HG03280 (cell line): ENCODE results near the gene CDC37L1.

Source experiments
- ATAC-seq: cut with Tn5 transposase; IDR thresholded peaks from one replicate; pipeline ENCODE4 v1.9.1; 2021; ENCODE audit warnings: mild to moderate bottlenecking, moderate library complexity; ENCODE audit not compliant: unreplicated experiment

CDC37L1 gene

DNA sequence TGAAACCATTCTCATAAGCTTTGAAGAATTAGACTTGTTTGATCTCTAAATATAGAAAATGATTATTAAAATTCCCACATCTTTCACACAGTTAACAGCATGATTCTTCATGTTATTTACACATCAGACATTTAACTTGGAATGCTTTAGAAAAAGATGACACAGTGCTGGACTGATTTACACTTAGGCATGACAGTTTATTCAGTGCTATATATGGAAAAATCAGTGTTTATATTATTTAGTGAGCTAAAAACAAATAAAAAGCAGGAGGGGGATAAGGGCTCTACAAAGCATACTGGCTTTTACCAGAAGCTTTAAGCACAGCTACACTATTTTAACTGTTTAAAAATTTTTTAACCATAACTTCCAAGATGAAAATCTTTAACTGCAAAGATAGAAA lies 30.0 kb downstream of the CDC37L1 start:
- ATAC-seq: no peak

DNA sequence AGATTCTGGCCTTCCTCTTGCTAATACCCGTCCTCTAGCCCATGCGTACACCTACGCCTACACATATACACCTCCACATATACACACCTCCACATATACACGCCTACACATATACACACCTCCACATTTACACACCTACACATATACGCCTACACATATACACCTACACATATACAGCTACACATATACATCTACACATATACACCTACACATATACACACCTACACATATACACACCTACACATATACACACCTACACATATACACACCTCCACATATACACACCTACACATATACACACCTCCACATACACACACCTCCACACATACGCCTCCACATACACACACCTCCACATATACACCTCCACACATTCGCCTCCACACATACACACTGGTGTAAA lies 34.5 kb downstream of the CDC37L1 start:
- no peak for ATAC-seq

DNA sequence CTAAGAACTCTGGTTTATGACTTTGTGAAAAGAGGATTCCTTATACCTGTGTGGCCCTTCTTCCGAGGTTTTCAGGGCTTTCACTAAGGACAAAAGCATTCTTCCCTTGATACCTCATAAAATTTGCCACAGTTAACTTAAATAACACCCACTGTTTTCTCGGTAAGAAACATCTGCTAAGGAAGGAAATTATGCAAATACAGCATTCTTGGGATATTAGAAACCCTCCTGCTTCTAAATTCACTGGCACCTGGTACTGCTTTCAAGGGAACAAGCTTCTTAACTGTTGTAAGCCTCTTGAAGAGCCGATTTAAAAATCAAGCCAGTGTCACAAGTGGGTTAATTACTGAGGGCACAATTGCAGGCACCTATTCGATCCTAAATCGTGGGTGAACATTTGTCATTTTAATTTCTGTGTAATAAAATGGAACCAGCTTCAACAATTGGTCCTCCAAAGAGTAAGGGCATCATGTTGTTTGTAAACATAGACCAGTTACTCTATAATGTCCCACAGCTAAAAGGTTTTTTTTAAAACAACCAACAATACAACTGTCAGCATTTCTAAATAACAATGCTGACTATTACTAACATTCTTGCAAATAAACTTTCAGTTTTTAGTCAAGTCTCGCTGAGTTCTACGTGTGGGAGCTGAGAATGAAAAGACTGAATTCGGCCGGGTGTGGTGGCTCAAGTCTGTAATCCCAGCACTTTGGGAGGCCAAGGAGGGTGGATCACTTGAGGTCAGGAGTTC lies 35.1 kb downstream of the CDC37L1 start:
- ATAC-seq: no peak

DNA sequence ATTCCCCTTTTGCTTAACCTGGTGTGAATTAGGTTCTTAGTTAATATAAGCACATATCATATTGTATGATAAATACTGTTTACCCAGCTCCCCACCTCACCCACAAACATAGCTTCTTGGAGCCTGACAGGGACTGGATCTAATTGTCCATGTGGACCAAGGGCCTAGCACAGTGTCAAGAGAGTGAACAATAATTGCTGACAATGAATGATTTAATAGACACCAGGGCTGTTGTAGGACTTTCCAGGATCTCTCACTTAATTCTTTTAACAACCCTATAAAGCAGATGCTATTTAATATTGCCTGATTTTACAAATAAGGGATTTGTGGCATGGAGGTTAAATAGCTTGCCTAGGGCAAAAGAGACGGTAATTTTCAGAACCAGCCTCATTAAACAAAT lies 36.8 kb downstream of the CDC37L1 start:
- ATAC-seq: no peak

DNA sequence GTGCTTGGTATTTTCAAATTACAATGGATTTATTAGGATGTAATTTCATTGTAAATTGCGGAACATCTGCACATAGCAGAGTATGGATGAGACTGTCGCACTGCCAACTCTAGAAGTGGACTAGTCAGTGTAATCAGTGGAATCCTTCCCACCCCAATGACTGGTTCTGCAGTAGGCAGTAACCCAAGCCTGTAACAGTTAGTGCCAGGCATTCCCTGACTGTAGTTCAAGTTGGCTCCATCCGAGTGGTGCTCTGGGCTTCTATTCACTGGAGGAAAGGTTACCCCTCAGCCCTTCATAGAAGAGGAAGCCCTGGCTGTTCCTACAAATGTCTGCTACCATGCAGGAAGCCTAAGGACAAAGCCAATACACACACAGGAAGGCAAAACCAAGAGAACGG lies 38.4 kb downstream of the CDC37L1 start:
- no peak for ATAC-seq

DNA sequence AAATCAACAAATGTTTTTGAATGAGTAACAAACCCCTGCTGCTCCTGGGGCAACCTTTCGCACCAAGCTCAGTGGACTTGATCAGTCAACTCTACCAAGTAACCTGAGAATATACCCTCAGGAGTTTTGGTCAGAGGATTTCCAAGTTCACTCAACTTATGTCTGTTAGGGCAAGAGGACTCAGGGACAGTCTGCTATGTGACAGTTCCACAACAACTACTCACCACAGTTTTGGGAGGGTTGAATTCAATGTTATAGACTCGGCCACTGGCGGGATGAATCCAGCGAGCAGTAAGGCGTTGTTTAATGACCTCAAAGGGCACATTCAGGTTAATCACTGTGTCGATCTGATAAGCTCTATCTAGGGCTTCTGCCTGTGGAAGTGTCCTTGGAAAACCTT lies 39.5 kb downstream of the CDC37L1 start:
- ATAC-seq: no peak

DNA sequence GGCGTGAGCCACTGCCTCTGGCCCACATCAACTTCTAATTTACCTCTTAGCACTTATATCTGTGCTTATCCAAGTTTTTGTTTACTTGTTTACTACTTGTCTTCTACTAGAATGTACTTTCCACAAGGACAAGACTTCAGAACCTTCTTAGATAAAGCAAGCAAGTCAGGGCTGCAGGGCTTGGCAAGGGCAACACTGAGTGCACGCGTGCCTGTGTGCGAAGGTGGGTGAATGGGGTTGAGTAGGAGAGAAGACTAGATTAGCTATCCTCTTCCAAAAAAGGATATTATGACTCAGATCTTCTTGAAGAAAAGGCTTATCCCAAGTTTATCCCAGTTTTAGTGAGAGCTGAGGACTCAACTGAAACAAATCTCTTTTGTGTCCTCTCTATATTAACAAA lies 42.4 kb downstream of the CDC37L1 start:
- ATAC-seq: no peak

DNA sequence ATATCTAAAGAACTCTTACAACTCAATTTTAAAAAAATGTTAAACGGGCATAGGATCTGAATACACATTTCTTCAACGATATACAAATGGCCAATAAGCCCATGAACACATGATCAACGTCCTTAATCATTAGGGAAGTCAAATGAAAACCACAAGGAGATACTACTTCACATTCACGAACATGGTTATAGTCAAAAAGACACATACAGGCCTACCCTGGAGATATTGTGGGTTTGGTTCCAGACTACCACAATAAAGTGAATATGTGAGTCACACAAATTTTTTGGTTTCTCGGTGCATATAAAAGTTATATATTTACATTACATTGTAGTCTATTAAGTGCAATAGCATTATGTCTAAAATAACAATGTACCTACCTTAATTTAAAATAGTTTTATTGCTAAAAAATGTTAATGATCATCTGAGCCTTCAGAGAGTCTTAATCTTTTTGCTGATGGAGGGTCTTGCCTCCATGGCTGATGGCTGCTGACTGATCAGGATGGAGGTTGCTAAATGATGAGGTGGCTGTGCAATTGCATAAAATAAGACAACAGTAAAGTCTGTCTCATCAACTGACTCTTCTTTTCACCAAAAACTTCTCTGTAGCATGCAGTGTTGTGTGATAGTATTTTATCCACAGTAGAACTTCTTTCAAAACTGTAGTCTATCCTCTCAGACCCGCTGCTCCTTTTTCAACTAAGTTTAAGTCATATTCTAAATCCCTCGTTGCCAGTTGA lies 46.5 kb downstream of the CDC37L1 start:
- no peak for ATAC-seq

DNA sequence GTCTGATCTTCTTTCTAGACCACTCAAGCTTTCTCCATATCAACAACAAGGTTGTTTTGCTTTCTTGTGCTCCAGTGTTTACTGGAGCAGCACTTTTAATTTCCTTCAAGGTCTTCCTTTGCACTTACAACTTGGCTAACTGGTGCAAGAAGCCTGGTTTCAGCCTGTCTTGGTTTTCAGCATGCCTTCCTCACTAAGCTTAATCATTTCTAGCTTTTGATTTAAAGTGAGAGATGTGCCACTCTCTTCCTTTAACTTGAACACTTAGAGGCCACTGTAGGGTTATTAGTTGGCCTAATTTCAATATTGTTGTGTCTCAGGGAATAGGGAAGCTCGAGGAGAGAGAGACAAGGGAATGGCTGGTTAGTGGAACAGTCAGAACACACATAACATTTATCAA lies 48.2 kb downstream of the CDC37L1 start:
- no peak for ATAC-seq

DNA sequence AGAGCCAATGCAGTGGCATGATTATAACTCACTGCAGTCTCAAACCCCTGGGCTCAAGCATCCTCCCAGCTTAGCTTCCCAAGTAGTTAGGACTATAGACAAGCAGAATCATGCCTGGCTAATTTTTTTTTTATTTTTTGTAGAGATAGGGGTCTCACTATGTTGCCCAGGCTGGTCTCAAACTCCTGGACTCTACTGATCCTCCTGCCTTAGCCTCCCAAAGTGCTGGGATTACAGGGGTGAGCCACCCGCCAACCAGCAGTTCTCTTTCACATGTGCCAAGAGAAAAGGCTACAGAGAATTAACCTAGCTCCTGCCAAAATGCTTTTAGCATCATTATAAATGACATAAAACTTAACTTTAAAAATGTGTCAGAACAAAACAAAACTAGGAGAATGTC lies 53.5 kb downstream of the CDC37L1 start:
- ATAC-seq: no peak

DNA sequence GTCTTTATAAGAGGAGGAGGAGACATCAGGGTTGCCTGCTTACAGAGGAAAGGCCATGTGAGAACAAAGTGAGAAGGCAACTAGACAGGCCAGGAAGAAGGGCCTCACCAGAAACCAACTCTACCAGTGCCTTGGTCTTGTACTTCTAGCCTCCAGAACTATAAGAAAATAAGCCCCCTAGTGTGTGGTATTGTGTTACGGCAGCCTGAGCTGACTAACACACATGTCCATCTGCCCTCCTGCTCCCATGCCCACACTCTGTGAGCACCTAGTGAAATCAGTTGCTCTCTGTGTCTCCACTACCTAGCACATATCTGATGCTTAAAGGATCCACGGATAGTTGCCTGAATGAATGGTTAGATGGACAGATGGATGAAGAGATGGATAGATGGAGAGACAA lies 54.8 kb downstream of the CDC37L1 start:
- ATAC-seq: no peak

DNA sequence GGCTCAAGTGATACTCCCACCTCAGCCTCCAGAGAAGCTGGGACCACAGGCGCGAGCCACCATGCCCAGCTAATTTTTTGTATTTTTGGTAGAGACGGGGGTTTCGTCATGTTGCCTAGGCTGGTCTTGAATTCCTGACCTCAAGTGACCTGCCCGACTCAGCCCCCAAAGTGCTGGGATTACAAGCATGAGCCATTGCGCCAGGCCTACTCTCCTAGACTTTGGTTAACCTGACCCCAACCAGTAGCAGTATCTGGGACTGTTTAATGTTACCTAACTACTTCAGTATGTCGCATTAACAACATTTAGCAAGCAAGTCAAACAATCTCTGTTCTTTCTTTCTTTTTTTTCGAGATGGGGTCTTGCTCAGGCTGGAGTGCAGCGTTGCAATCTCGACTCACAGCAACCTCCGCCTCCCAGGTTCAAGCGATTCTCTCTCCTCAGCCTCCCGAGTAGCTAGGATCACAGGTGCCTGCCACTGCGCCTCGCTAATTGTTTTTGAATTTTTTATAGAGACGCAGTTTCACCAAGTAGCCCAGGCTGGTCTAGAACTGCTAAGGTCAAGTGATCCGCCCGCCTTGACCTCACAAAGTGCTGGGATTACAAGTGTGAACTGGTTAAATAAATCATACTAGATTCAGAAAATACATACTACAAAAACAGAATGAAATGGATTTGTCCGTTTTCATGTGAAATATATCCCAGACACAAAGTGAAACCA lies 59.7 kb downstream of the CDC37L1 start:
- no peak for ATAC-seq

DNA sequence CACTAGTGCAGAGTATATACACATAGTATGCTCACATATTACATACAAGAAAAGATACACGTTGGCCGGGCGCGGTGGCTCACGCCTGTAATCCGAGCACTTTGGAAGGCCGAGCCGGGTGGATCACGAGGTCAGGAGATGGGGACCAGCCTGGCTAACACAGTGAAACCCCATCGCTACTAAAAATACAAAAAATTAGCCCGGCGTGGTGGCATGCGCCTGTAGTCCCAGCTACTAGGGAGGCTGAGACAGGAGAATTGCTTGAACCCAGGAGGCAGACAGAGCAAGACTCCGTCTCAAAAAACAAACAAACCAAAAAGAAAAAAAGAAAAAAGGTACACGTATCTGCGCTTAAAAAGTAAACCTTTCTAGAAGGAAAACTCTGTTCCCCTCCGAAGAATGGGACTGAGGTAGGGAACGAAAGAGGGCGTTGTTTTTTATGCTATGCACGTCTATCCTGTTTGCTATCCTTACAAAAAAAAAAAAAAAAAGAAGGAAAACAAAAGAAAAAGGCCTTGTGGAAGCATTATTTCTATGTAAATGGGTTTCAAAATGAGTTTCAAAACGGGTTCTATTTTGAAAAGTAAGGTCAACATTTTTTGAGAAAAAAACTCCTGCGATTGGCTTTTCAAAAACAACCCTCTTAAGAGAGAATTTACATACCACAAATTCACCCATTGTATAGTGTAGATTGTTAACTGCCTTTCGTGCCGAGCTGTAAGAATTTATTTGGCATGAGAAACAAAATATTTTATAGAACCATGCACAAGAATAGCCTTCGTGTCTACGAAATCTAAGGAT lies 60.4 kb downstream of the CDC37L1 start:
- ATAC-seq: no peak

DNA sequence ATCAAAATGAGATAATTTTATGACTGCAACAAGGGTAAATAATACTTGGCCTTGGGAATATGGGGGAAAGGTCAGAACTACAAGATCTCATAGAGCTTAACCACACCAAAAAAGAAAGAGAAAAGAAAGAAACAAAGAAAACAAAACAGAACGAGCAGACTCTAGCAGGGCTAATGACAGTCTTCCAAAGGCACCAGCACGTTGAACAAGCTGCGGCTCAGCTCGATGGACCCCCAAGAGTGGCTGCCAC lies 60.9 kb downstream of the CDC37L1 start:
- no peak for ATAC-seq

DNA sequence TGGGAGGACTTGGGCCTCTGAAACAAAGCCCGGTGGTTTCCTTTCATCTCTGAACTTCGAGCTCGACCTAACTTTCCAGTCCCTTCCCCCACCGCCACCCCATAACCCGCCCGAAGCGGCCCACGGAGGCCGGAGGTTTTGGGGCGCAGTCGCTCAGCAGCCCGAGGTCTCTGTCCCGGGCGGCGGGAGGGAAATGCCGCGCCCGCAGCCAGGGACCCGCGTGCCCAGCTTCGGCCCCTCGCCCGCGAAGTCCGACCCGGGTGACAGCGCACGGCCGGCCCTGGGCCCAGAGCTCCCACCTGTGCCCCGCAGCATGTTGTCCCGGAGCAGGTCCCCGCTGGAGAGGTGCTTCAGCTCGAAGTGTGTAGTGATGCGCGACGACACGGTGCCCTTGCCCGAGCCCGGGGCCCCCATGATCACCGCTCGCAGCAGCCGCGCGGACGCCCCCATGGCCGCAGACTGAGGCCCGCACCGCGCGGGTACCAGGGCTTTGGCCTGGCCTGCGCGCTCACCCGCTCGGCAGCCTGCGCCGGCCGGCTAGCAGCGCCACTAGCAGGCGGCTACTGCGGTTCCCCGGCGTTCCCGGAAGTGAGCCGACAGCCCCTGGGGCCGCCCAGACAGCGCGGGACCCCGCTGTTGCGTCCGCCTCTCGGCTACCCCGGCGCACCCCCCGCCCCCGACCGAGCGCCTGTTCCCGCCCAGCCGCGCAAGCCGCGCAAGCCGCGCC lies 61.4 kb downstream of the CDC37L1 start, which contains the start of gene AK3:
TSS of gene AK3 (minus strand) at position 565 of the 727 bp plus-strand sequence. CDS start at position 450, 115 bp downstream.
- ATAC-seq: peak; percentile 93

DNA sequence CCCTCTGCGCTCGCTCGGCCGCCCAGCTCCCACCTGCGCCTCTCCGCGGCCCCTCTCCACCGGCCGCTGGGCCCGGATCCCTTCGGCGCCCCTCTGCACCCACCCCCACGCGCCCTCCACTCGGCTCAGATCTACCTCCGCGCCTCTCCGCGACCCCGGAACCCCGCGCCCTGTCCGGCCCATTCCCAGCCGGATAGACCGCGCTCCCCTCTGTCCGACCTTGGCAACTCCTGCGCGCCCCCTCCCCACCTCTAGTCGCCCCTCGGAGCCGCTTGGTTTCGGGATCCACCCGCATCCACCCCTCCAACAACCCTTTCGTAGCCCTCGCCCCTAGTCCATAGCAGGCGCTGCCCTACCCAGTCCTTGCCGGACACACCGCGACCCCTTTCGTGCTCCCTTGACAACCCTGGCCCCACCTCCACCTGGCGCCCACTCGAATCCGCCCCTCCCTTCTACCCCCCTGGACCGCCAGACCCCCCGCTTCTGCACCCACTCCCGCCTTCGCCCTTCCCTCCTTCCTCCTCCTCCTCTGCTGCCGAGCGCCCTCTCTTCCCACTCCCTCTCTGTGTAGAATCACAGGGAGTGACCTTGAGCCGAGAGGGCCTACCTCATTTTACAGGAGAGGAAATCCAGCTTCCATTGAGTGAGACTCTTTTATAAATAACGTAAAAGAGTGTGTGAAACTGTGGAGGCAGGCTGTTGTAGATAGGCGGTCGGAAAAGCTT lies 62.2 kb downstream of the CDC37L1 start:
- no peak for ATAC-seq

DNA sequence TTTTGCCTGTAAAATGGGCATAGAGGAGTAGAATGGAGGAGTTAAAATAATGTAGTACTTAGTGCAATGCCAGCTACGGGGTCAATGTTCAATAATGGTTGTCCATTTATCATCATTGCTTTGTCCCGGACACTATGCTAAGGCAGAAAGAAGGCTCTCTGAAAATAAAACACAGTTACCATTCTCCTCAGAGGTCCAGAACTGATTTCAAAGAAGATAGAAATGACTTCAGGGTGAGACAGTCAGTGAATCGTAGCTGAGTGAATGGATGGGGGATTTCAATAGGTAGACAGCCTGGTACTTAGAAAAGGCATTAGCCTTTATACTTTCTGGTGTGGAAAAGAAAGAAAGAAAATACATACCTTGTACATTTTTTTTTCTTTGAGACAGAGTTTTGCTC lies 62.9 kb downstream of the CDC37L1 start:
- ATAC-seq: no peak

DNA sequence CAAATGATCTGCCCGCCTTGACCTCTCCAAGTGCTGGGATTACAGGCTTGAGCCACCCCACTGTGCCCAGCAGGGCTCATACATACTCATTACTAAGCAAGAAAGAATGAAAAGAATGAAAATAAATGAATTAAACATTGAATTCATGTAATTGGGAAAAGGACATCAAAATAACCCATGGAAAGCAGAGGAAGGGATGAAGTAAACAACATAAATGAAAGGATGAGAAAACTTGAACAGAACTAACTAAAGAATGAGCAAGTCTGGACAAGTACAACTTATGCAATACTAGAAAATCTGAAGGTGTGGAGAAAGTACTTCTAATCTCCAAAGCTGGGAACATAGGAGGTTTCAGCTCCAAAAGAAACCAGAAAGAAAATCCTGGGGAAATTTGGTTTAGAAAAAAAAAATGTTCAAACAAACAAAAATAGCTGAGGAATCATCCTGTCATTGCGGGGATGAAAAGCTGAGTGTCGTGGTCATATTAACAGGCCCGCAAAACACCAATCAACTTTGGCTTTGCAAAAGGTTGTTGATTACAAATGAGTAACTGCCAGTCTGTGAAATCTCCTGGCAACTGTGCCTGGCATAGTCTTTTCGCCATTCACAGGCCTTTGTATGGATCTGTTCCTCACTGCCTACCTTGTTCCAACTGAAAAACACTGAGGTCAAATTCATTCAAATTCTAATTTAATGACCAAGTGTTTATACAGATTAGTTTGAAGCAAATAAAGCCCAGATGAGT lies 63.9 kb downstream of the CDC37L1 start:
- no peak for ATAC-seq

DNA sequence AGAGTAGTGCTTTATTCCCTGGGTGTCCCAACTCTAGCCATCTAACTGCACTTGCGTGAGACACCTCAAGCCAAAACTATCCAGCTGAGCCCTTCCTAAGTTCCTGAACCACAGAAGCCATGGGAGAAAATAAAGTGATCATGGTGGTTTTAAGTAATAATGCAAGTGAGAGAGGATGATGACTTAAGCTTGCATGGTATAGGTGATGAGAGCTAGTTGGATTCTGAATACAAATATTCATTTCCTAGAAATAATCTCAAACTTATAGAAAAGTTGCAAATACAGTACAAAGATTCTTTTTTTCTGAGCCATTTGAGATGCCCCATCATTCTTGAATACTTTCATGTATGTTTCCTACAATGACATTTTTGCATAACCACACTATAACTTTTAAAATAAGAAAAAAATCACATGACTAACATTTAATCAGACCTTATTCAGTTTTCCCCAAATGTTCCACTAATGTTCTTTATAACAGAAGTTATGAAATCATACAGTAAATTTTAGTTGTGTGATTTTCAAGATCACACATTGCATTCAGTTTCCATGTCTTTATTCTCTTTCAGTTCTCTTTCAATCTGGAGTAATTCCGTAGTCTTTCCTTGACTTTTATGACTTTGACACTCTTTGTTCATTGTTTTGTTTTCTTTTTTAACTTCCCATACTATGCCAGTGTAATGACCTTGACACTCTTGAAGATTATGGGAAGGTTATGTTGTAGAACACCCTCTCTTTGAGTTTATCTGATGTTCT lies 67.1 kb downstream of the CDC37L1 start:
- no peak for ATAC-seq
